Adipose tissue (tissue), 3 donors: ENCODE results near the gene CEACAM3. TPM values are rescaled to one million over a fixed set of nuclear protein-coding genes. Genes with fewer than 3 reads are reported as not detected.

ENCODE experiments used
- polyA plus RNA-seq, 3 donors: library from polyadenylated mRNA; stranded (reverse); fragments of 200-250 nt; gene quantifications; one replicate each; pipeline ENCODE4 v1.2.3, GENCODE V29; 2013
- donor health status: healthy with polysubstance abuse.
- donor health status: Bipolar disorder and iron deficiency.
- donor health status: healthy.

The CEACAM3 gene
- polyA plus RNA-seq, 3 donors = 0.07 to 2.0 (median 1.5) TPM

Other genes starting within 250 kb of the CEACAM3 start
- 1 to 10 TPM in 1 of 3 donors, under 1 TPM in 2; 0.67 to 2.1 (median 0.95) TPM for gene CEACAM21, start 220.4 kb upstream of the CEACAM3 start, polyA plus RNA-seq
- 1 to 10 TPM in 2 of 3 donors, under 1 TPM in 1; 0.55 to 2.7 (median 2.5) TPM for gene CEACAM4, start 169.5 kb upstream of the CEACAM3 start, polyA plus RNA-seq
- gene CEACAM7, start 108.3 kb upstream of the CEACAM3 start, polyA plus RNA-seq = under 1 TPM; 0.22 to 0.40 (median 0.23) TPM
- under 1 TPM; 0.07 to 0.90 (median 0.56) TPM for gene CEACAM5, start 88.0 kb upstream of the CEACAM3 start, polyA plus RNA-seq
- 1 to 10 TPM in 1 of 3 donors, under 1 TPM in 2; 0.33 to 3.2 (median 0.56) TPM for gene CEACAM6, start 41.1 kb upstream of the CEACAM3 start, polyA plus RNA-seq
- gene LYPD4, start 48.1 kb downstream of the CEACAM3 start, polyA plus RNA-seq = not detected
- not detected for gene DMRTC2, start 48.5 kb downstream of the CEACAM3 start, polyA plus RNA-seq
- gene RPS19, start 63.7 kb downstream of the CEACAM3 start, polyA plus RNA-seq = 1,000 to 10,000 TPM; 1,592 to 2,502 (median 1,675) TPM
- 1 to 10 TPM in 2 of 3 donors, not detected in 1; 1.8 to 3.0 TPM for gene CD79A, start 80.7 kb downstream of the CEACAM3 start, polyA plus RNA-seq
- 100 to 1,000 TPM in 1 of 3 donors, 10 to 100 TPM in 2; 39.4 to 131 (median 89.0) TPM for gene ARHGEF1, start 86.6 kb downstream of the CEACAM3 start, polyA plus RNA-seq
- under 1 TPM in 2 of 3 donors, not detected in 1; 0.12 to 0.24 TPM for gene ERFL, start 131.9 kb downstream of the CEACAM3 start, polyA plus RNA-seq
- 100 to 1,000 TPM; 131 to 208 (median 149) TPM for gene RABAC1, start 162.7 kb downstream of the CEACAM3 start, polyA plus RNA-seq
- under 1 TPM in 2 of 3 donors, not detected in 1; 0.21 to 0.34 TPM for gene ATP1A3, start 197.6 kb downstream of the CEACAM3 start, polyA plus RNA-seq